Naive B cell (primary cell): ENCODE results near the gene OR2S2. TPM values are rescaled to one million over a fixed set of nuclear protein-coding genes. Genes with fewer than 3 reads are reported as not detected.

Experiments
- ATAC-seq, 2 donors: fragments of 150-1000 bp; cut with Tn5 transposase; 2 replicates each; pipeline ENCODE4 v1.10.0; 2021; ENCODE audit warnings: low read depth in 2 of 2, mild to moderate bottlenecking in 2 of 2, moderate library complexity in 2 of 2
- DNase-seq: peaks from one replicate; pipeline ENCODE4 v3.0.0; 2022
- H3K27ac Mint-ChIP-seq, 6 donors: one replicate each; pipeline ENCODE4 v1.8.0; 2020 to 2022; ENCODE audit warnings: mild to moderate bottlenecking in 6 of 6, mixed read lengths in 6 of 6, moderate library complexity in 5 of 6, inconsistent platforms in 2 of 6
- H3K27me3 Mint-ChIP-seq, 3 donors: one replicate each; pipeline ENCODE4 v1.8.0; 2021 to 2022; ENCODE audit warnings: mixed read lengths in 3 of 3, mild to moderate bottlenecking in 1 of 3
- H3K36me3 Mint-ChIP-seq, 2 donors: one replicate each; pipeline ENCODE4 v1.8.0; 2020 to 2022; ENCODE audit warnings: mixed read lengths in 2 of 2, inconsistent platforms in 1 of 2, mild to moderate bottlenecking in 1 of 2
- H3K4me1 Mint-ChIP-seq, 3 donors: one replicate each; pipeline ENCODE4 v1.8.0; 2020 to 2022; ENCODE audit warnings: mixed read lengths in 3 of 3, inconsistent platforms in 1 of 3, mild to moderate bottlenecking in 1 of 3, moderate library complexity in 1 of 3
- H3K4me3 Mint-ChIP-seq, 8 donors: one replicate each; pipeline ENCODE4 v1.8.0; 2020 to 2022; ENCODE audit warnings: mild to moderate bottlenecking in 8 of 8, mixed read lengths in 8 of 8, moderate library complexity in 8 of 8, inconsistent platforms in 2 of 8
- H3K9me3 Mint-ChIP-seq, 7 donors: one replicate each; pipeline ENCODE4 v1.8.0; 2020 to 2022; ENCODE audit warnings: mixed read lengths in 7 of 7, mild to moderate bottlenecking in 5 of 7, inconsistent platforms in 2 of 7, moderate library complexity in 1 of 7
- polyA plus RNA-seq, 6 donors: library from polyadenylated mRNA; unstranded; fragments of 300-500 nt; fragmentation: Illumina TruSeq; gene quantifications; one replicate each; pipeline ENCODE4 v1.2.3, GENCODE V29; 2021; ENCODE audit warnings: low read depth in 6 of 6

Gene OR2S2
- polyA plus RNA-seq, 6 donors from 2014 or later: not detected

- H3K27ac Mint-ChIP-seq: no peak overlapping the region
These were observed 23.7 kb upstream of the OR2S2 start for GRCh38 chr9:35981699-35982098.

DNA sequence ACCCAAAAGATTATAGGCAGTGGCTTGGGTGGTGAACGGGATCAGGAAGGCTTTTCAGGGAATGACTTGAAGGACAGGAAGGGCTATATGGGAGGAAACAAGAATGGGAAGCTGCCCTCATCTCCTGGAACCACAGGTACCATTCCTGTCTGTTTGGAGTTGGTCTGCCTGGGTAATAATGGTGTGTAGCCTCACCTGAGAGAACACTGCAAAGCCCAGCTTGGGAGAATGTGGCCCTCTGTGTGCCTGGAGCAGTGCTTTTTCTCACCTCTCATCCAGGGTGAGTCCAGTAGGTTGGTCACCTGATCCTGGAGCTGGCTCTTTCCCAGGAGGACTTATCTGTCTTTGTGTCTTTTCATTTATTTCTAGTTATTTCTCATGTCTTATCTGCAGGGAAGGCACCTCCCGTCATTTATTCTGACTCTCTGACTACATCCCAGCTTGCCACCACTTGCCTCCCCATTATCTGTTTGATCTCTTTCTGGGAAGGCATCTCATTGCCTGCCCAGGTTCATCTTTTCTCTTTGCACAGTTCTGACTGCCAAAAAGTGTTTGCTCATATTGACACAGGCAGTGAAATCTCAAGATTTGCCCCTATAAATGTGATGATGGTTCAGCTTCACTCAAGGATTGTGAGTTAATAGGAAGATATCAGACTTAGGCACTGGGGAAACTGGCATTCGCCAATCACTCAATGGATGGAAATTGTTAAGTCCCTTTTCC lies 22.5 kb upstream of the OR2S2 start:
- DNase-seq (no peak), ATAC-seq (no peak)
- peak overlapping the region in 1 of 6 donors; percentile 23 for H3K27ac Mint-ChIP-seq
- H3K36me3 Mint-ChIP-seq: peaks cover 3 to 7% of the 10 kb centered on the region in 2 donors
- H3K27me3 Mint-ChIP-seq: peaks cover 21 to 45% (median 36%) of the 10 kb centered on the region in 3 donors
- H3K4me1 Mint-ChIP-seq: peaks cover 14 to 16% (median 15%) of the 10 kb centered on the region in 3 donors
- peaks cover 0 to 13% (median 8%) of the 10 kb centered on the region in 7 donors for H3K9me3 Mint-ChIP-seq
- no peak overlapping the region for H3K4me3 Mint-ChIP-seq

More at GRCh38 chr9:35981699-35982098, 23.7 kb upstream of the OR2S2 start:
- Mint-ChIP-seq H3K4me3 (no peak overlapping the region), H3K9me3 (peaks cover 0 to 2% (median 0%) of the 10 kb centered on the region in 7 donors), H3K36me3 (no peaks in the 10 kb centered on the region), H3K4me1 (peaks cover 5 to 6% (median 6%) of the 10 kb centered on the region in 3 donors), H3K27me3 (peaks cover 18 to 33% (median 31%) of the 10 kb centered on the region in 3 donors)
- no peak for ATAC-seq
- no peak for DNase-seq

- H3K27me3 Mint-ChIP-seq: peaks cover 29 to 51% (median 45%) of the 10 kb centered on the region in 3 donors
These were observed 20.8 kb upstream of the OR2S2 start for GRCh38 chr9:35978792-35979191.

GRCh38 chr9:35976726-35977125 lies 18.8 kb upstream of the OR2S2 start:
- Mint-ChIP-seq H3K9me3 (peaks cover 5 to 40% (median 24%) of the 10 kb centered on the region in 7 donors), H3K4me1 (peaks cover 15 to 24% (median 19%) of the 10 kb centered on the region in 3 donors), H3K4me3 (peak overlapping the region in 1 of 8 donors; percentile 6), H3K27ac (no peak overlapping the region), H3K27me3 (peaks cover 40 to 57% (median 57%) of the 10 kb centered on the region in 3 donors), H3K36me3 (peaks cover 16 to 31% of the 10 kb centered on the region in 2 donors)
- peak; percentile 60 for DNase-seq
- ATAC-seq: peak; percentile 97 to 99

More at GRCh38 chr9:35978792-35979191, 20.8 kb upstream of the OR2S2 start:
- no peak overlapping the region for H3K4me3 Mint-ChIP-seq
- peaks cover 14 to 16% (median 15%) of the 10 kb centered on the region in 3 donors for H3K4me1 Mint-ChIP-seq
- DNase-seq: no peak
- H3K36me3 Mint-ChIP-seq: peaks cover 11 to 23% of the 10 kb centered on the region in 2 donors
- H3K27ac Mint-ChIP-seq: no peak overlapping the region
- H3K9me3 Mint-ChIP-seq: peaks cover 5 to 30% (median 23%) of the 10 kb centered on the region in 7 donors
- no peak for ATAC-seq

- H3K4me1 Mint-ChIP-seq: peaks cover 15 to 24% (median 19%) of the 10 kb centered on the region in 3 donors
- H3K27me3 Mint-ChIP-seq: peaks cover 46 to 68% (median 57%) of the 10 kb centered on the region in 3 donors
- H3K4me3 Mint-ChIP-seq: no peak overlapping the region
- no peak overlapping the region for H3K27ac Mint-ChIP-seq
- H3K9me3 Mint-ChIP-seq: peaks cover 5 to 40% (median 24%) of the 10 kb centered on the region in 7 donors
- ATAC-seq (no peak), DNase-seq (no peak)
- H3K36me3 Mint-ChIP-seq: peaks cover 16 to 31% of the 10 kb centered on the region in 2 donors
These were observed 16.8 kb upstream of the OR2S2 start for GRCh38 chr9:35974800-35975199.

DNA sequence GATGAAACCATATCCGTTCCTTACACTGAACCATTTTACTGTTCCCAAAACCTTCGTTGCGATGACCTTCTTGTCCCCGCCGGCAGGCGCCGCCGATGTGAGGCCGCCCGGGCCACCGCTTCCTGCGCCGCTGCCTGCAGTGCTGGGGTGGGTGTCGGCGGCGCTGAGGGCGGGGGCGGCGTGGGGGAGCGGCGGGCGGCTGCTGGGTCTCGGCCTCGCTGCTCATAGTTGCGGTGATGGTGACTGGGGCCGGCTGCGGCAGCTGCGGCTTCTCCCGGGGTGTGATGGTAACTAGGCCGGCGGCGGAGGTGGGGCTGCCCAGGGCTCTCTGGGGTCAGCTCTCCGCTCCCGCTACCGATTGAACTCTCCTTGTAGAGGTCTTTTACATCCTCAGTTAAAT lies 14.1 kb upstream of the OR2S2 start:
- H3K4me3 Mint-ChIP-seq: peak overlapping the region in 7 of 8 donors; percentile 39 to 77 (median 58)
- peaks cover 16 to 31% of the 10 kb centered on the region in 2 donors for H3K36me3 Mint-ChIP-seq
- DNase-seq: peak; percentile 17
- peaks cover 13 to 22% (median 18%) of the 10 kb centered on the region in 3 donors for H3K4me1 Mint-ChIP-seq
- no peak overlapping the region for H3K27ac Mint-ChIP-seq
- ATAC-seq: peak; percentile 30 to 36
- peaks cover 54 to 86% (median 75%) of the 10 kb centered on the region in 3 donors for H3K27me3 Mint-ChIP-seq
- H3K9me3 Mint-ChIP-seq: peaks cover 5 to 40% (median 24%) of the 10 kb centered on the region in 7 donors

GRCh38 chr9:35967042-35967441 lies 9.1 kb upstream of the OR2S2 start:
- no peak overlapping the region for H3K4me3 Mint-ChIP-seq

GRCh38 chr9:35966433-35966832 lies 8.5 kb upstream of the OR2S2 start:
- no peak overlapping the region for H3K27ac Mint-ChIP-seq
- H3K9me3 Mint-ChIP-seq: peaks cover 0 to 3% (median 0%) of the 10 kb centered on the region in 7 donors
- H3K36me3 Mint-ChIP-seq: no peaks in the 10 kb centered on the region
- peaks cover 36 to 53% (median 46%) of the 10 kb centered on the region in 3 donors for H3K27me3 Mint-ChIP-seq
- H3K4me3 Mint-ChIP-seq: no peak overlapping the region
- DNase-seq (no peak), ATAC-seq (no peak)
- H3K4me1 Mint-ChIP-seq: no peaks in the 10 kb centered on the region

More at GRCh38 chr9:35967042-35967441, 9.1 kb upstream of the OR2S2 start:
- Mint-ChIP-seq H3K27me3 (peaks cover 42 to 58% (median 50%) of the 10 kb centered on the region in 3 donors), H3K4me1 (no peaks in the 10 kb centered on the region), H3K36me3 (no peaks in the 10 kb centered on the region), H3K27ac (no peak overlapping the region), H3K9me3 (peaks cover 0 to 4% (median 0%) of the 10 kb centered on the region in 7 donors)
- no peak for DNase-seq
- ATAC-seq: no peak

DNA sequence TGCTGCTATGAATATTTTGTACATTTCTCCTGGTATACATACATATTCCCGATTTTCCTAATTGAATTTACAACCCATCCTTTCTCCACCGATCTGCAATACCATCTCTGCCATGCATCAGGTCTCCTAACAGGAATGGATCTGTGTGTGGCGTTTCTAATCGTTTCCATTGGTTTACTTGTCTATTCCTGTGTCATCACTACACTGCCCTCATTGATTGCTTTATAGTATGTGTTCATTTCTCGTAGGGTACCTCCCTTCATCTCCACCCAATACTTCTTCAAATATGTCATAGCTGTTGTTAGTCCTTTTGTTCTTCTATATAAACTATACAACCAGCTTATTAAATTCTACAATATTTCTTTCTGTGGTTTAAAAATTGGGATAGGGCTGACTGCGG lies 7.1 kb upstream of the OR2S2 start:
- Mint-ChIP-seq H3K4me3 (no peak overlapping the region), H3K9me3 (peaks cover 0 to 3% (median 0%) of the 10 kb centered on the region in 7 donors), H3K27ac (no peak overlapping the region), H3K4me1 (no peaks in the 10 kb centered on the region), H3K27me3 (peaks cover 33 to 60% (median 39%) of the 10 kb centered on the region in 3 donors), H3K36me3 (no peaks in the 10 kb centered on the region)
- DNase-seq (no peak), ATAC-seq (no peak)

- peaks cover 0 to 3% (median 0%) of the 10 kb centered on the region in 7 donors for H3K9me3 Mint-ChIP-seq
- peaks cover 31 to 62% (median 42%) of the 10 kb centered on the region in 3 donors for H3K27me3 Mint-ChIP-seq
- H3K27ac Mint-ChIP-seq: peak overlapping the region in 1 of 6 donors; percentile 26
- no peaks in the 10 kb centered on the region for H3K4me1 Mint-ChIP-seq
- no peak for DNase-seq
- ATAC-seq: no peak
- no peaks in the 10 kb centered on the region for H3K36me3 Mint-ChIP-seq
- no peak overlapping the region for H3K4me3 Mint-ChIP-seq
These were observed 4.4 kb upstream of the OR2S2 start for GRCh38 chr9:35962126-35962906.

- no peak for ATAC-seq
- no peaks in the 10 kb centered on the region for H3K36me3 Mint-ChIP-seq
These were observed 2.2 kb upstream of the OR2S2 start for GRCh38 chr9:35960039-35960655.

DNA sequence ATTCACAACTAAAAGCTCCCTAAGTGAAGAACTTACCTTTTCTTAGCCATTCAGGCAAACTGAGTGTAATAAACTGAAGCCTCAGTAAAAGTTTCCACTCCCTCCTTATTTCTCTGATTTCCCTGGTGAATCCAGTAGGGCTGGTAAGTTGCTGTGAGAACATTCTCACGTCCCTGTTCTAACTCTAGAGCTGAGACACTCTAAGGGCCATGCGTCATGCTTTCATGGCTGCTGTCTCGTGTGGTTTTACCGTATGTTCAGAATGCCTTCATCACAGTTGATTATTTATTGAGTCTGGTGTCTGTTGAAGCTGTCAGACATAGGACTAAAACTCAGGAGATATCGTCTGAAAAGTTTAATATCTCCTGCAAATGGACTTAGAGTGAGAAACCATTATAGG lies 1.3 kb downstream of the OR2S2 start:
- H3K36me3 Mint-ChIP-seq: no peaks in the 10 kb centered on the region
- no peak for ATAC-seq
- no peak for DNase-seq
- H3K4me1 Mint-ChIP-seq: peaks cover 0 to 3% (median 0%) of the 10 kb centered on the region in 3 donors
- peaks cover 48 to 58% (median 48%) of the 10 kb centered on the region in 3 donors for H3K27me3 Mint-ChIP-seq
- H3K27ac Mint-ChIP-seq: no peak overlapping the region
- H3K4me3 Mint-ChIP-seq: no peak overlapping the region
- H3K9me3 Mint-ChIP-seq: no peaks in the 10 kb centered on the region

More at GRCh38 chr9:35960039-35960655, 2.2 kb upstream of the OR2S2 start:
- H3K9me3 Mint-ChIP-seq: no peaks in the 10 kb centered on the region
- no peak overlapping the region for H3K4me3 Mint-ChIP-seq
- H3K4me1 Mint-ChIP-seq: no peaks in the 10 kb centered on the region
- no peak for DNase-seq
- peaks cover 38 to 59% (median 41%) of the 10 kb centered on the region in 3 donors for H3K27me3 Mint-ChIP-seq
- H3K27ac Mint-ChIP-seq: no peak overlapping the region
